ENCODE measurements around the gene PRKN. TPM values are rescaled to one million over a fixed set of nuclear protein-coding genes. Genes with fewer than 3 reads are reported as not detected.

Gene PRKN
- total RNA-seq, 4 donors from 2014 or later = 5.2 to 121 (median 6.9) TPM

DNA sequence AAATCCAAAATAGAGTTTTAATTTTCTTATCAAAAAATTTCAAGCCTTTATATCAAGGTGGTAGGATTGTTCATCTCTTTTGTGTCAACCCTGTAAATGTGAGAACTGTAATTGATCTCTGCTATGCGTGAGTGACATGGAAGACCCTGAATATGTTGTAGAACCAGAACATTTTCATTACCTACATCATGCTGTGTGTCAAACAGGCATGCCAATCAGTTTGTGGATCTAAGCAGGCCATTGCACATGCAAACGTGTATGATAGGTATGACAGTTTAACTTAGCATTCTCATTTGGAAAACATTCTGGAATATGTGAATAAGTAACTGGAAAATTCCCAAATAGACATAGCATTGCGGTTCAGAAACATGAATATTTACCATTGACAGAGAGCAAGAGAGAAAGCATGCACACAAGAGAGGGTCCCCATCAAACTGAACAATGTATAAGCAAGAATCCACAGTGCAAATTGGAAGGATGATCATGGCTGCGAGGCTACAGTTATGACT, 812.1 kb downstream of the PRKN start:
- no peak for DNase-seq
- Histone ChIP-seq H3K27ac (no peak overlapping the region), H3K27me3 (no peaks in the 10 kb centered on the region), H3K4me1 (no peaks in the 10 kb centered on the region), H3K36me3 (no peaks in the 10 kb centered on the region), H3K4me3 (replicated peaks in 1 of 3) (no peak overlapping the region), H3K9me3 (no peaks in the 10 kb centered on the region)
- TF ChIP-seq, protein P1, sequence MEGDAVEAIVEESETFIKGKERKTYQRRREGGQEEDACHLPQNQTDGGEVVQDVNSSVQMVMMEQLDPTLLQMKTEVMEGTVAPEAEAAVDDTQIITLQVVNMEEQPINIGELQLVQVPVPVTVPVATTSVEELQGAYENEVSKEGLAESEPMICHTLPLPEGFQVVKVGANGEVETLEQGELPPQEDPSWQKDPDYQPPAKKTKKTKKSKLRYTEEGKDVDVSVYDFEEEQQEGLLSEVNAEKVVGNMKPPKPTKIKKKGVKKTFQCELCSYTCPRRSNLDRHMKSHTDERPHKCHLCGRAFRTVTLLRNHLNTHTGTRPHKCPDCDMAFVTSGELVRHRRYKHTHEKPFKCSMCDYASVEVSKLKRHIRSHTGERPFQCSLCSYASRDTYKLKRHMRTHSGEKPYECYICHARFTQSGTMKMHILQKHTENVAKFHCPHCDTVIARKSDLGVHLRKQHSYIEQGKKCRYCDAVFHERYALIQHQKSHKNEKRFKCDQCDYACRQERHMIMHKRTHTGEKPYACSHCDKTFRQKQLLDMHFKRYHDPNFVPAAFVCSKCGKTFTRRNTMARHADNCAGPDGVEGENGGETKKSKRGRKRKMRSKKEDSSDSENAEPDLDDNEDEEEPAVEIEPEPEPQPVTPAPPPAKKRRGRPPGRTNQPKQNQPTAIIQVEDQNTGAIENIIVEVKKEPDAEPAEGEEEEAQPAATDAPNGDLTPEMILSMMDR (IDR thresholded peaks at IDR 0.05) = no peak
- TF ChIP-seq POLR2A (IDR thresholded peaks at IDR 0.05) = no peak
- 88 to 92% methylated on average over 4 of the region's 4 CpGs for WGBS, 2 donors
- intact Hi-C loops (cut with DNase I) = no loop called here

DNA sequence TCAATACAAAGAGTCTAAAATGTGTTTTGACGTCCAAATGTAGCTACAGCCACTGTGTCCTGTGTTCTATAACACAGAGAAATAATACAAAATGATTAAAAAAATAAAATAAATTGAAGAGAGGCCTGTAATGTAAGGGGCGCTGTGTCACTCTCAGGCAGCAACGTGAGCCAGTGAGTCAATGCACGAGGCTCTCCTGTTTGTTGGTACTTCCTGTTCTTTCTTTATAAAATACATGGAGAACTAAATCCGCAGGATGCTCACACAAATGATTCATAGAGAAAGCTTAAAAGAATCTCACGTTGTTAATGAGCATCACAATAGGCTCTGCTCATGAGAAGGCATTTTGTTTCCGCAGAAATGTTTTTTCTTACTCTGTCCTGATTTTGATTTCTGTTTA, 818.7 kb downstream of the PRKN start:
- no peaks in the 10 kb centered on the region for H3K4me1 ChIP-seq
- H3K27me3 ChIP-seq = no peaks in the 10 kb centered on the region
- 71 to 75% methylated on average over 7 of the region's 7 CpGs for WGBS, 2 donors
- no peak overlapping the region for H3K27ac ChIP-seq
- no peaks in the 10 kb centered on the region for H3K9me3 ChIP-seq
- TF ChIP-seq, protein P1 (IDR thresholded peaks at IDR 0.05) = no peak
- no peak for TF ChIP-seq POLR2A (IDR thresholded peaks at IDR 0.05)
- no peak for DNase-seq
- no peaks in the 10 kb centered on the region for H3K36me3 ChIP-seq
- intact Hi-C loops (cut with DNase I) = no loop called here
- H3K4me3 ChIP-seq (replicated peaks in 1 of 3) = no peak overlapping the region

- intact Hi-C loops (cut with DNase I) = no loop called here
- WGBS, 2 donors = 88 to 92% methylated on average over 5 of the region's 5 CpGs
- H3K27me3 ChIP-seq = no peaks in the 10 kb centered on the region
Observed at GRCh38 chr6:161906571-161906970, 821.0 kb downstream of the PRKN start.

GRCh38 chr6:161903584-161904212, 823.9 kb downstream of the PRKN start:
- Histone ChIP-seq H3K36me3 (no peaks in the 10 kb centered on the region), H3K9me3 (no peaks in the 10 kb centered on the region), H3K27ac (no peak overlapping the region), H3K4me3 (replicated peaks in 1 of 3) (no peak overlapping the region), H3K4me1 (no peaks in the 10 kb centered on the region), H3K27me3 (no peaks in the 10 kb centered on the region)
- 68 to 93% methylated on average over 2 of the region's 2 CpGs for WGBS, 2 donors
- DNase-seq = no peak
- TF ChIP-seq, protein P1 (IDR thresholded peaks at IDR 0.05) = no peak
- TF ChIP-seq POLR2A (IDR thresholded peaks at IDR 0.05) = no peak
- intact Hi-C loops (cut with DNase I) = no loop called here

More at GRCh38 chr6:161906571-161906970, 821.0 kb downstream of the PRKN start:
- DNase-seq = no peak
- H3K4me1 ChIP-seq = no peaks in the 10 kb centered on the region
- no peak for TF ChIP-seq POLR2A (IDR thresholded peaks at IDR 0.05)
- TF ChIP-seq, protein P1 (IDR thresholded peaks at IDR 0.05) = no peak
- H3K36me3 ChIP-seq = no peaks in the 10 kb centered on the region
- no peak overlapping the region for H3K4me3 ChIP-seq (replicated peaks in 1 of 3)
- H3K9me3 ChIP-seq = no peaks in the 10 kb centered on the region
- H3K27ac ChIP-seq = no peak overlapping the region

GRCh38 chr6:161901740-161902426, 825.7 kb downstream of the PRKN start:
- no peaks in the 10 kb centered on the region for H3K27me3 ChIP-seq
- 65 to 67% methylated on average over 16 of the region's 16 CpGs for WGBS, 2 donors

More at GRCh38 chr6:161901740-161902426, 825.7 kb downstream of the PRKN start:
- Histone ChIP-seq H3K4me3 (replicated peaks in 1 of 3) (no peak overlapping the region), H3K9me3 (no peaks in the 10 kb centered on the region), H3K36me3 (no peaks in the 10 kb centered on the region), H3K27ac (no peak overlapping the region), H3K4me1 (no peaks in the 10 kb centered on the region)
- no peak for TF ChIP-seq POLR2A (IDR thresholded peaks at IDR 0.05)
- TF ChIP-seq, protein P1 (IDR thresholded peaks at IDR 0.05) = no peak
- DNase-seq = no peak
- intact Hi-C loops (cut with DNase I) = no loop called here

All from thyroid gland (tissue), 4 donors.